RCC 7860 (cell line): Measurements from ENCODE around the gene ANKS1A.

Experiments
- DNase-seq: peaks from one replicate; pipeline ENCODE4 v3.0.0-alpha.2; 2015; ENCODE audit warnings: low spot score
- FAIRE-seq: peaks from 2 replicates; lab custom pipeline; 2012; peaks lifted over from hg19 to GRCh38; lab: Jason Lieb, UNC

The ANKS1A gene

GRCh38 chr6:35139470-35139869, 250.4 kb downstream of the ANKS1A start:
- DNase-seq (no peak), FAIRE-seq (no peak)

GRCh38 chr6:35139924-35140638, 251.0 kb downstream of the ANKS1A start:
- peak; percentile 67 for FAIRE-seq

DNA sequence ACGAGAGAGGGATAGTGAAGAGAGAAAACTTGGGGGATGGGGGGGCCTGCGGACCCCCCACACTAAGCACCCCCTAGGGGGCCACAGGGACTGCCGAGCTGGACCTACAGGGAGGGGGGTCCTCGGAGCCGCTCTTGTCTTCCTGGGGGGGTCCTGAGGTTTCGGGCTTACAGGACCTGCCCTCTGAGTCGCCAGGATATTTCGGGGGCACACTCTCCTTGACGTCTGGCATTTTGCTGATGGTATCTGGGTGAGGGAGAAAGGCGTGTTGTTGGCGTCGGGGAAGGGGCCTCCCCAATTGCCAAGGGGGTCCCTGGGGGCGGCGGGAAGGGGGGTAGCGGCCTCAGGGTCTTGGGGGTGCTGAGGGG, 251.6 kb downstream of the ANKS1A start:
- DNase-seq (no peak), FAIRE-seq (no peak)

More at GRCh38 chr6:35139924-35140638, 251.0 kb downstream of the ANKS1A start:
- peak; percentile 43 for DNase-seq
